ENCODE measurements around the gene NCOA7. TPM values are rescaled to one million over a fixed set of nuclear protein-coding genes. Genes with fewer than 3 reads are reported as not detected.

The NCOA7 gene
- total RNA-seq, 1 donor, result 52.7 TPM

DNA sequence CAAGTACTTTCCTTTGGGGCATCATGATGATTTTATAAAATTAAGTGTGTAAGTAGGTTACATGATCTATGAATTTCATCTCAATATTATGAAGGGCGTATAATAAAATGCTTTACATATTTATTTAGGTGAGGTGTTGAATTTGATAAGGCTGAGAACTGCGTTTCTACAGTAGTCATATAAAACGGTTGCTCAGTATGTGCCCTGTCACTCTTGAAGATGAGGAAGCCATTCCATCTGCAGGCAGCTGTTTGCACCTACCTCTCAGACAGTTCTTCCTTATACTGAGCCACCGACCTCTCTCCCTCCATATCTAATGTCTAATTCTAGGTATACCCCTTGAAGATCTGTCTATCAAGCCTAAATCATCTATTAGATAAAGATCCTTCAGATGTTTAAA, 16.1 kb downstream of the NCOA7 start:
- DNase-seq (ENCODE audit: low read depth), result no peak
- TF ChIP-seq, protein P1, sequence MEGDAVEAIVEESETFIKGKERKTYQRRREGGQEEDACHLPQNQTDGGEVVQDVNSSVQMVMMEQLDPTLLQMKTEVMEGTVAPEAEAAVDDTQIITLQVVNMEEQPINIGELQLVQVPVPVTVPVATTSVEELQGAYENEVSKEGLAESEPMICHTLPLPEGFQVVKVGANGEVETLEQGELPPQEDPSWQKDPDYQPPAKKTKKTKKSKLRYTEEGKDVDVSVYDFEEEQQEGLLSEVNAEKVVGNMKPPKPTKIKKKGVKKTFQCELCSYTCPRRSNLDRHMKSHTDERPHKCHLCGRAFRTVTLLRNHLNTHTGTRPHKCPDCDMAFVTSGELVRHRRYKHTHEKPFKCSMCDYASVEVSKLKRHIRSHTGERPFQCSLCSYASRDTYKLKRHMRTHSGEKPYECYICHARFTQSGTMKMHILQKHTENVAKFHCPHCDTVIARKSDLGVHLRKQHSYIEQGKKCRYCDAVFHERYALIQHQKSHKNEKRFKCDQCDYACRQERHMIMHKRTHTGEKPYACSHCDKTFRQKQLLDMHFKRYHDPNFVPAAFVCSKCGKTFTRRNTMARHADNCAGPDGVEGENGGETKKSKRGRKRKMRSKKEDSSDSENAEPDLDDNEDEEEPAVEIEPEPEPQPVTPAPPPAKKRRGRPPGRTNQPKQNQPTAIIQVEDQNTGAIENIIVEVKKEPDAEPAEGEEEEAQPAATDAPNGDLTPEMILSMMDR (IDR thresholded peaks at IDR 0.05; ENCODE audit: insufficient read depth, low read depth, low read length), result no peak
- no peak overlapping the region for H3K4me3 ChIP-seq (ENCODE audit: low read depth, low read length)

DNA sequence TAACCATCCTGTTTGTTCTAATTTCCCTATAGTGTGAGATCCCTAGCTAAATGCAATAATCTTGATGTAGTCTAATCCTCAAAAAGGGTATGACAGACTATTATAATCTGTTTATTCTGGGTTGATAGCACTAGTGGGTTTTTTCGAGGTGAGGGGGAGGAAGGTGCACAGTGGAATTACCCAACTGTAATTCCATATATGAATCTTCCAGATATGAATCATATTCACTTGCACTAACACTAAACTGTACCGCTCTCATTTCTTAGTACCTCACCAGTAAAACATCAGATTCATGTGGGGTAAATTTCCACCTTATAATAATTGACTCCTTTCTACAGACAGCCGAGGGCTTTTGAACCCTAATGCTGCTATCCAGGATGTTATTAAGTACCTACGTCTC, 16.5 kb downstream of the NCOA7 start:
- TF ChIP-seq, protein P1 (IDR thresholded peaks at IDR 0.05; ENCODE audit: insufficient read depth, low read depth, low read length), result no peak
- no peak for DNase-seq (ENCODE audit: low read depth)

DNA sequence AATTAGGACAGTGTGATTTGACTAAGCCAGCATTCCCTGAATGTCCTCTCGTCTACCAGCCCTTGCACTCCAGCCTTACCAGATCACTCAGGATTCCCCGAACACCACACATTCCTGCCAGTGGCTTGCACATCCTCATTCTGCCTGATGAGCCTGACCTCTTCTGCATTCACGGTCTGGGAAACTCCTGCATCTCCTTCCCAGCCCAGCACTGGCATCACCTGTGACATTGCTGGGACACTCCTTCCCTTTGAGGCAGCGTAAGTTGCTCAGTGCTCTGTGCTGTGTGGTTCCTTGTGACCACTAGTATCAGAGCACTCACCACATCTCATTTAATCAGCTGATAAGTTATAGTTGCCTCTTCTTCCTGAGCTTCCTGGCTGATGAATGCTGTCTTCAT, 17.3 kb downstream of the NCOA7 start:
- no peak overlapping the region for H3K4me3 ChIP-seq (ENCODE audit: low read depth, low read length)
- TF ChIP-seq, protein P1 (IDR thresholded peaks at IDR 0.05; ENCODE audit: insufficient read depth, low read depth, low read length), result no peak
- DNase-seq (ENCODE audit: low read depth), result no peak

More for the DNA sequence above, 16.5 kb downstream of the NCOA7 start:
- H3K4me3 ChIP-seq (ENCODE audit: low read depth, low read length), result no peak overlapping the region

DNA sequence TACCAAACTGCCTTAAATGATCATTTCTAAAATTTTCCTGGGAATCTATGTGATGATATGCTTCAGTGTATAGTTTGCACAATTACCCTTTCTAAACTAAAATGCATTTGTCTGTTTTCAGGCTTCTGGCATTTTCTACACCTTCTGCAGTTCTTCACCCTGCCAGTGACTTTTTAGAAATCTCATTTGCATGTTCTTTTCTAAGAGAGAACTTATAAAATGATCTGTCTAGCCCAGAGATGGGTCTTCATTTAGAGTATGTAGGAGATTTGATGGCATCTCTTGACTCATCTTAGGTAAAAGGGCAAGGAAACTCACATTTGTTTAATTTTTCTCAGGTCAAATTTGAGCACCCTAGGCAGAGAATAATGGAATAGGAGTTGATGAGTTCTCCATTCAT, 17.8 kb downstream of the NCOA7 start:
- no peak overlapping the region for H3K4me3 ChIP-seq (ENCODE audit: low read depth, low read length)
- TF ChIP-seq, protein P1 (IDR thresholded peaks at IDR 0.05; ENCODE audit: insufficient read depth, low read depth, low read length), result no peak
- no peak for DNase-seq (ENCODE audit: low read depth)

DNA sequence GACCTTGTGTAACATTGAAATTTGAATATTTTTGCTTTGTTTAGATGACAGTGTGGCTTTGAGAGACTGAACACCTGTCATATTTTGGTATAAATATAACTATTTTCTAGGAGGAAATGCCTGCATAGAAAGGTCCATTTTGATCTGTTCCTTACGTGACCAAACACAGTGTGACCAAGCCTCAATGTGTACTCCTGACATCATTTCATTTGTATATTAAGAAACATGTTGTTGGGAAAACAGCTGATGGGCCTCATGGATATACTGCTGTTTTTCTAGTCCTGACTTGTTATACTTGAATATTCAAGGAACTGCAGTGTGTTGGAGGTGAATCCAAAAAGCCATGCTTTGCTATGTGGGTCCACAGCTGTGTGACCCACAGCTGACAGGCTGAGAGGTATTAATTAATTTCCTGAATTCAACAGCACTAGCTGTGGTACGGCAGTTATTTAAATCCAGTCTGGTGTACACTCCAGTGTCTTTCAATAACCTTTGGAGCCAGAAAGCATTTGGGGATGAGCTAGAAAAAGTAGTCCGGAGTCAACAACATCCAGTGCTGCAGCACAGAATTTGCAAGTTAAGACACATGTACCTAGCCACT, 18.9 kb downstream of the NCOA7 start:
- TF ChIP-seq, protein P1 (IDR thresholded peaks at IDR 0.05; ENCODE audit: insufficient read depth, low read depth, low read length), result no peak
- DNase-seq (ENCODE audit: low read depth), result no peak
- H3K4me3 ChIP-seq (ENCODE audit: low read depth, low read length), result no peak overlapping the region

DNA sequence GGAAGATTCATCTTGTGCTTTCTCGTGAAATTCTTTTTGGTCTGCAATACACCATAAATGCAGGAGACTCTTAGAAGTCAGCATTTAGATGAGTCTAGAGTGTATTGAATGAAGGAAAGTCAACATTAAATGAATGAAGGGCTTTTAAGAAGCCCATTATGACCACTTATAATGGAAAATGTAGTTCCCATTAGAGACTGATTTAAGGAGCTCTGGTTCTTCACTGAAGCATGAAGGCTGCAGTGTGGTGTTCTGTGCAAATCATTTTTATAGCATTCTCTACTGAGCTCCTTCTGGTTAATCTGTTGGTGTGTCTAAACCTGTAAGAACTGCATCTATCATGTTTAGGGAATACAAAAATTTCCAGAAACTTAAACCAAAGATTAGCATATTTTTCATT, 19.7 kb downstream of the NCOA7 start:
- TF ChIP-seq, protein P1 (IDR thresholded peaks at IDR 0.05; ENCODE audit: insufficient read depth, low read depth, low read length), result no peak
- no peak for DNase-seq (ENCODE audit: low read depth)
- no peak overlapping the region for H3K4me3 ChIP-seq (ENCODE audit: low read depth, low read length)

DNA sequence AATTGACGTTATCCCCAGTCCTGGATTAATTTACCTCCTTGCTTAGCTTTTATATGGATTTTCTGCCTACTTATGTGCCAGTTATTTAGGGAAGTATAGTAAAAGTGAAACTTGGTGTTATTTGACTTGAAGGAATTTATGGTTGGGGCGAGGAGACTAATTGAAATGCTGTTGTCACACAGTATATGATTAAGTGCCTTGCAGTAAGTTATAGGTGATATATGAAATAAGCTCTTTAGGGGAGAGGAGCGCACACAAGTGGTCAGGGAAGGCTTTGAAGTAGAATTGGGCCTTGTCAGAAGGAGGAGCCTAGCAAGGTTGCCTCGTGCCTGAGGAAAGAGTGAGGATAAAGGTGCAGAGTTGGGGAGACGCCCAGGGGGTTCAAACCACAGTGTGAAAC, 20.5 kb downstream of the NCOA7 start:
- TF ChIP-seq, protein P1 (IDR thresholded peaks at IDR 0.05; ENCODE audit: insufficient read depth, low read depth, low read length), result no peak
- no peak for DNase-seq (ENCODE audit: low read depth)
- no peak overlapping the region for H3K4me3 ChIP-seq (ENCODE audit: low read depth, low read length)

Data from fibroblast of villous mesenchyme (primary cell).